GM21717 (cell line): ENCODE measurements around the gene RARRES1.
"Not testable (repeated sequence)": the region's sequence is repeated elsewhere in the genome, so short reads cannot be mapped to it uniquely, and the experiment has no call there.

Experiments
- ATAC-seq: cut with Tn5 transposase; IDR thresholded peaks from one replicate; pipeline ENCODE4 v1.9.1; 2021; ENCODE audit warnings: mild to moderate bottlenecking, moderate library complexity; ENCODE audit not compliant: unreplicated experiment

Gene RARRES1

DNA sequence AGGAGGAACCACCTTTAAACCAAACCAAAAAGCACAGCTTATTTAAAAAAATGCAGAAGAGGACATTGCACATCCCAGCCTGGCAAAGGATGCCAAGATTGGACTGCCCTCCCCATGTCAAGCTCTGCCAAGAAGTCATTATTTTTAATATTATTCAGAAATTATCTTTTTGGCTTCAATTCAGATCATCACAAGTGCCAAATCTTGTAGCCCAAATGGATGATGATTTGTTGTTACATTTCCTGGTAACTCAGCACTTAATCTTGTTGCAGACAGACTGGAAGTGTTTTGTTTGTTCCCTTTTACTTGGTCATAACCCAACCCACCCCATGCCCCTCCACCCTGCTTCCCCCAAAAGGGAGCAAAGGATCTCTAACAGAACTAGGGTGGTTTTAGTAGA lies 31.7 kb downstream of the RARRES1 start:
- ATAC-seq: no peak

DNA sequence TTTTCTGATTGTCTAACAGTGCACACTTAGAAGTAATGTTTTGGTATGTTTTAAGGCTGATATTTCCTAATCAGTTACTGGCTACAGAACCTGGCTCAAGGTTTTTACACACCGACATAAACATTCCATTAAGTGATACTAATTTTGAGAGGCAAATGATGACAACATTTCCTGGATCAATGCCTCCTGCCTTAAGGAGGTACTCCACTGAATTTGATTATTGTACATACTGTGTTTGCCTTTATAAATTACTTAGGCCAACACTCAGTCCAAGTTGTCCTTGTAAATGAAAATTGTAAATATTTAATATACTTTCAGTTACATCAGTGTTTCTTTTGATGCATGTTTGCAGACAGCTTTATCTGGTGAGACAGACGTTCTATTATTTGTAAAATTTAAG lies 35.6 kb downstream of the RARRES1 start:
- no peak for ATAC-seq

DNA sequence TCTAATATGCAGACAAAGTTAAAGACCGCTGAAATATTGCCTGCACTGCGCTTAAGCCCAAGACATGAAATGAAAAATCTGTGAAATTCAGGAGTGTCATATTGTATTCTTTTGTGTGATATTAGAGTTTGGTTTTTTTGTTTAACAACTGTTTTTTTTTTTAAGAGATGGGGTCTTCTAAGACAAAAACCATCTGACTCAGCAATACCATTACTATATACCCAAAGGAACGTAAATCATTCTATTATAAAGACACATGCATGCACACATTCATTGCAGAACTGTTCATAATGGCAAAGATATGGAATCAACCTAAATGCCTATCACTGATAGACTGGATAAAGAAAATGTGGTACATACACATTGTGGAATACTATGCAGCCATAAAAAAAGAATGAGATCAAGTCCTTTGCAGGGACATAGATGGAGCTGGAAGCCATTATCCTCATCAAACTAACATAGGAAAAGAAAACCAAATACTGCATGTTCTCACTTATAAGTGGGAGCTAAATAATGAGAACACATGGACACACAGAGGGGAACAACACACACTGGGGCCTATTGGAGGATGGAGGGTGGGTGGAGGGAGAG lies 38.3 kb downstream of the RARRES1 start:
- not testable (repeated sequence) for ATAC-seq

DNA sequence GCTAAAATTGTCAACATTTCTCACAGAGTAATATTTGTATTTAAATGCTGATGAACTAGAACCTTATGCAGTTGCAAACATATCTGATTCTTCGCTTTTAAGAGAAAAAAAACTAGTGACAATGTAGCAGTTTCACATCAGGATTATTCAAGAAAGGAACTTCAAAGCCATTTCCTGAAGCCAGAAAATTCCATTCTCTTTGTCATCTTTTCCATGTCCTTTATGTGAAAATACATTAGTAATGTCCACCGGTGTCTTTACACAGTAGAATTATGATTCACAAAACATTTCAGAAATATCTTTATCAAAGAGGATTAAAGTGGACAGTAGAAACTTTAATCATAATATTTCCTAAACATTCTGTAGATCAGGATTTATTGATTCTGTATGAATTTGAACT lies 47.1 kb downstream of the RARRES1 start:
- no peak for ATAC-seq

DNA sequence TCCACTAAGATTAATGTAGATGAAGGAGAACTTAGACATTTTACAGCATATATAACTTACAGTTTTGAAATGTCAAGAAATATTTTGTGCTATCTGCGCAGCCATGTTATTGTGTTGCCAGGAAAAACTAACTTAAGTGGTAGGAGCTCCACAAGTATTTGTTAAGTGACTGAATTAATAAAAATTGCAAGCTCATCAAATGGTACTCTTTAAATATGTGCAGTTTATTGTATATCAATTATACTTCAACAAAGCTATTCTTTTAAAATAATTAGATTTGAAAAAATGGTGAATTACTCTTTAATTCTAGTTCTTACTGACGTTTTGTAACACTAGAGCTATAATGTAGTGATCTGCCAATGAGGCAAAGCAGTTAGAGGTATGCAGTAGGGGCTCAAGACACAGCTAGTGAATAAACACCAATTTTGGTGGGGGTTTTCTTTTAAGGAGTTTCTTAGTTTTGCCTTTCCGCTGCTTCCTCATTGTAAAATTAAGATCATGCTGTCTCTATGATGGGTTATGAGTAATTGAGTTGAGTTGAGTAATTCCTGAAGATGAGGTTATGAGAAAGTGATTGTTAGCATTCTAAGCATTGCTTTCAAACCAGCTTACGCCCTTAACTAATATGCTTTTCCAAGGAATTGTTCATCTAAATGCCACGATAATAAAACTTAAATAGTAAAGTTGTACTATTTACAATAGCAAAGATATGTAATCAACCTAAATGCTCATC lies 48.9 kb downstream of the RARRES1 start:
- ATAC-seq: no peak

DNA sequence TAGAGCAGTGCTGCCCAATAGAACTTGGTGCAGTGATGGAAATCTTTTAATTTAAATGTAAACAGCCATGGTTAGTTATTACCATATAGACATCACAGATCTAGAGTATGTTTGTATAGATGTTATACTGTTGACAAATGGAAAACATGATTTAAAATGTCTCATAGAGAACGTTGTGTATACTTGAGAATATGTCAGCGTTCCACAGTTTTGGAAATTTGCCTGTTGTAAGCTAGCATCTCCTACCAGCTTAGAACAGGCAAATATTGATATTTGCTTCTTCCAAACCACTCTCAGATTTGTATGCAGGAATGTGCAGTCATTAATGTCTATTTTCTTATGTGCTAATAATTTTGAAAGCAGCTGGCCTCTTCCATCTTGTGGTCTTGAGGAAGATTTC lies 51.4 kb downstream of the RARRES1 start:
- ATAC-seq: no peak

DNA sequence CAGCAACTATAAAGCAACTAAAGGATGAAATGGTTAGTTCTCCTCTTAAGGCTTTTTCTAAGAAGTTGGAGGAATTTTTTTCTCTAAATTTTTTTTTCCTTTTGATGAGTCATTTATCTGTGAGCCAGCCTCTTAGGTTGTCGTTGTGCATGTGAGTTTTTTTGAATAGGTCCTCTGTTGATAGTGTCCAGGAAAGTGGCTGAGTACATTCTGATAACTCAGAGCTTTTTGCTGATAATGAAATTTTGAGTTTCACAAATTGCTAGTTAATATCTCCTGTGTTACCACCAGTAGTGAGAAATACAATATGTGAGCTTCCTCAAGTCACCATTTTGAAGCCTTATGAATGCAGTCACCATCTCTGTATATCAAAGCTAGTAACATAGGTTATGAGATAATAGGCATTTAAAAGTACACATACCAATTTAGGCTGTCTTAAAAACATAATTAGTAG lies 52.7 kb downstream of the RARRES1 start:
- ATAC-seq: no peak

DNA sequence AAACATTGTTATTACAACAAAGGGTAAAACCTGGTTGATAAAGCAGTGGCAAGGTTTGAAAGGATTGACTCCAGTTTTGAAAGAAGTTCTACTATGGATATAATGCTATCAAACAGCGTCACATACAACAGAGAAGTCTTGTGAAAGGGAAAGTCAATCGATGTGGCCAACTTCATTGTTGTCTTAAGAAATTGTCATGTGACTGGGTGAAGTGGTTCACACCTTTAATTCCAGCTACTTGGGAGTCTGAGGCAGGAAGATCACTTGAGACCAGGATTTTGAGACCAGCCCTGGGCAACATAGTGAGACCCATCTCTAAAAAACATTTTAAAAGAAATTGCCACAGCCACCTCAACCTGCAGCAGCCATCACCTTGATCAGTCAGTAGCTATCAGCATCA lies 53.6 kb downstream of the RARRES1 start:
- no peak for ATAC-seq

DNA sequence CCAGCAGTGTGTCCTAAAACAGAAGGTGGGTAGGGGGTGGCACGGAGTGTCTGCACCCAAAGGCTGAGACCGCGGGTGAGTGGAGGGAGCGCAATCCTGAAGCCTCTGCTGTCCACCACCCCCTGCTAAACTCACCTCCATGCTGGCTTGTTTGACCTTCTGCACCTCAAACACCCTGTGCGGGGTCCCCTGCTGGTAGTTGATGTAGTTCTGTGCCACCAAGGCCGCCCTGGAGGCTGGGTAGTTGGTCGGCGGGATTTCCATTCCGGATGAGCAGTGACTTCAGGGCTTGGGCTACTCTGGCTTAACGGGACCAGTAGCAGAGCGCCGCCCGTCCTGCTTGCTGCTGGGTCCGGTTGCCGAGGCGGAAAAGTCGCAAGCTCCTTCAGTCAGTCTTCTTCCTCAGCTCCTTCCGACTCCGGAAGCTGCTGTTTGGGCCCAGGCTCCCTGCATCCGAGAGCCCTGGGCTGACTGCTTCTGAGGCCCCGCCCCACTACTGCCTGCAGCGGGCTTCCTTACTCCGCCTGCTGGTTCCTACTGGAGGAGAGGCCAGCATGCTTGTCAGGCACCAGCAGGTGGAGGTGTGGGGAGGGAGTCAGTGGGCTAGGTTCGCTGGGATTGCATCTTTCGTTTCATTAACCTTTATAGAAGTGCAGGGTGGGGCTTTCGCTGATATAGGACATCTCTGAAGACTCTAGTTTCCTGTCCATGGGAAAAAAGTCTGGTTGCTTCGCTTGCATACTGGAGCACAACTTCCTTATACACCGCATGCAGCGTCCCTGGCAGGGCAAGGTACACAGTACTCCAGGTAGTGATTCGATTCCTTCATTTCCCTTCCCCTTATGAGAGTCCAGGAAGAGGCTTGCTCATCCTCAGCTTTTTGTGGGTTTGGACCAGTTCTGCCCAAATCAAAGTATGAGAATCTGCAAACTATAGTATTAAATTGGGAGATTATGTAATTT lies 59.8 kb downstream of the RARRES1 start, which contains the start of gene LXN:
LXN (minus strand) TSS at position 434 of the 962 bp plus-strand sequence; CDS start at position 264, 170 bp downstream.
- ATAC-seq: peak; percentile 100

DNA sequence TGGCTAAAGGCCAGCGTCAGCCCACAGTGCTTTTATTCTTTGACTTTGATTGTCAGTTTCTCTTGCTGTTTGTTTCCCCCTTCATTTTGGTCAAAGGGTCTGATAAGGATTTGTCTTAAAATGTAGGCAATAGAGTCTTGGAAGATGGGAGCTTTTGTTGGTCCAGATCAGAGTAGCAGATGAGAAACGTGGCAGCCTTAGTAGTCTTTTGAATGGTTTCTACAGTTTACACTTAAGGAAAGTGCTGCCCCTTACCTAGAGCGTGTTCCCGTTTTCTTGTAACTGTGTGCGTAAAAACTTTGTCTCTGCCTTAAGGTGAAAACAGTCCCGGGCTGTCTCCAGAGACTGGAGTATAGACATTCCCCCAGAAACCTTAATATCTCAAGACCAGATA lies 60.4 kb downstream of the RARRES1 start:
- no peak for ATAC-seq

DNA sequence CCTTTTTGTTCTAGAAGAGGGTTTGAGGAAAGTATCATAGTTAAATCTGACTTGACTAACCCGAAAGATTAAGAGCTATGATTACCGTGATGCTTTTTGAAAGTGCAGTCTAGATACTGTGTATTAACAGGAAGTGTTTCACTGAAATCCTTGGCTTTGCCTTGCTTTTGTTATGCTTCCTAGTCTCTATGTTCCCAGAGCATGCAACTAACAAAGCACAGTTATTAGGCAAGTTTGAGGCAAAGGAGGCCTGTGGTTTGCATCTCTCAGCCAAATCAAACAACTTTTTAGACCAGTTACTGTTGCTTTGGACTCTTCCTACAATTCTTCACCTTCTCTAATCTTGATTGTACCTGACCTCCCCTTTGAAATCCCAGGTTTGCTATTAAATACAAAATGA lies 63.8 kb downstream of the RARRES1 start:
- no peak for ATAC-seq

DNA sequence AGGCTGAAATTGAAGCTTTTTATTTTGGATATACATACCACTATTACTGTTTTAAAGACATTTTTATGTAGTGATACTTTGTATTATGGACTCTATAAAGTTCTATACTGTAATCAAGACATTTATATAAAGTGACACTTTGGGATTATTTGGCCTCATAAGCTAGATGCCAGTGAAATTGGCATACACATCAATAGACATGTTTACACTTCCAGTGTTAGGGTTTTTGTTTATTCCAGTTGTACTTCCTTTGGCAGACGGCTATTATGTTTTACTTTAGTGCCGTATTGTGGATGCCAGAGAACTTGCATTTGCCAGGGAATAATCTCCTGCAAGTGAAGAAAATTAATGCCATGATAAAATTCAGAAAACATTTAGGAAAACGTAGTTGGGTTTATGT lies 65.8 kb downstream of the RARRES1 start:
- no peak for ATAC-seq

DNA sequence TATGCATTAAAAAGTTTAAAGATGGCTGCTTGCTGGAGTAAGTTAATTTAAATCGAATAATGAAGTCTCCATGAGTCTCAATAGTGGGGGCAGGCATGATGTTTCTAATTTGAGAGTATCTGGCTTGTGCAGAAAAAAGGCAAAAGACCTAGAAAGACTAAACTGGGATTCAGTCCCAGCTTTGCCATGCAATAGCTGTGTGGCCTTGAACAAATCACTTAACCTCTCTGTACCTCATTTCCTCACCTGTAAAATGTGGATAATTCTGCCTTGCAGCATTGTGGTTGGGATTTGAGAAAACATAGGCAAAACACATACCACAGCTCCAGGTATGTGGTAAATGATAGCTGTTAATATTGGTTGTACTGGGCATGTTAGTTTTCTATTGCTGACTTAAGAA lies 68.4 kb downstream of the RARRES1 start:
- ATAC-seq: no peak

DNA sequence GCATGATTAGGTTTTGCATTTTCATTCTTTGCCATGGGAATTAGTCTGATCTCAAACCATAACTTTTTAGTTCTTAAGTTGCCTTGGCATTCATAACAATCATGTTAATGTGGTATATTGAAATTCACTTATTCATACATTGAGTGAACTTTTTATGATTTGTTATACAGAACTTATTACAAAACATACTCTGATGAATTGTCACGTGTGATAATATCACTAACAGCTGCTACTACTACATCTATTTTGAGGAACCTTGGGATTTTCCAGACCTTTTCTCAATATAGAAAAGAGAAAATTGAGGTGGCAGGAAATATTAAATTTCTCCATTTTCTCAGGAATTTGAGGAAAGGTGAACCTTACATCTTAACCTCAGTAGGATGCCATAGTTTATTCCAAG lies 69.0 kb downstream of the RARRES1 start:
- no peak for ATAC-seq

DNA sequence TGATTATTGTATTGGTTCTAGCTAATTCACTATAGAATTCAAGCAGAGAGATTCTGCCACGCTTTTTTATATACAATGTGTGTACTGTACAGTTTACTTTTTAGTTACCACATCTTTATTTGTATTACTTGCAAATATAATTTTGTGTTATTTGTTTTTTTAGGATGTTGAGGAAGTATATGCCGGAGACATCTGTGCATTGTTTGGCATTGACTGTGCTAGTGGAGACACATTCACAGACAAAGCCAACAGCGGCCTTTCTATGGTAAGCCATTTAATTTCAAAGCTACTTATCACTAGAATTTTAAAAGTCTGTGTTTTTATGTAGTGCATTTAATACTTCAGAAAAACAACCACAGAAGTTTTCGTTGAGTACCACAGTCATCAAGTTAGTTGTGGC lies 71.5 kb downstream of the RARRES1 start:
- no peak for ATAC-seq

DNA sequence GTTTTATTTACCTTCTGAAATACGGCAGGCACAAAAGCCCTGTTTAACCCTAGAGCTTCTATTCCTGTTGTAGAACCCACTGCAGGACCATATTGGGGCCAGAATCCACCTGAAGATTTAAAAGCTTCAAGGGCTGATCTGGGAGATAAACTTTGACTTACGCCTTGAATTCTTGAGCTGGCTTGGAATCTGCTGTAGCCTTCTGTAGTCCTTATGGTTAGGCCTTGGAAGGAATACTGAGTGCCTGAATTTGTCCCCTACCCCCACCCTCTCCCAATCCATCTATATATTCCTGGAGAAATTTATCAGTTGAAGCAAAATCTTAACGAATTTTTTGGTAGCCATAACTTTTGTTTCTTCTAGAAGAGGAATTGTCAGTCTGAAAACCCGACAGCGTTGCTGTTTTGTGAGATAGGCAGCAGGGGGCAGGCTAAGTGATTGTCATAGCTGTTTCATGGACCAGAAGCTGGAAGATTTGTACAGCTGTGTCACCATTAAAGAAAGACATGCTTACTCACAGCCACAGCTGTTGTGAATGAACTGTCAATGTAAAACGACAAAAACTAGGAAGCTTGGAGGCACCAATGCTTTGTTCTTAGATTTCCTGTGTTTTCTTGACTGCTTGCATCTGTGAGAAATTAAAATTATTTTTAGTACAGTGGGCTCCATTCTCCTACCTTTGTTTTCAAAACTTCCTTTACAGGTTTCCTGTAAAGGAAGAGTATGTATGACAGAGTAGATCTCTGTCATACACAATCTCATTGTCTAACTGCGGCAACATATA lies 72.6 kb downstream of the RARRES1 start:
- peak; percentile 88 for ATAC-seq

DNA sequence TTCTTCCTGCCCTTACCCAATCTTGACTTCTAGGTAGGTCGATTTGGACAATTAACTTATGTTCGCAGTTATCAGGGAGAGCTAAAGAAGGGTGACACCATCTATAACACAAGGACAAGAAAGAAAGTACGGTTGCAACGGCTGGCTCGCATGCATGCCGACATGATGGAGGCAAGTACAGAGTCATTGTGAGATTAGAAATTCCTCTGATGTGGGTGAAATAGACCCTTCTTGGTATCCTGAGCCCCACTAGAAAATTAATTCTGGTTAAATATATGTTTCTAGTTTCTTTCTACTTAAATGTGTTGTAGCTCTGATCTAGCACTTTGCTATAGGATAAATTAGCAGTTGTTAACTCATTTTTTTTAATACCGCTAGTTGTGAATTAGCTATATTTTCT lies 73.4 kb downstream of the RARRES1 start:
- no peak for ATAC-seq

DNA sequence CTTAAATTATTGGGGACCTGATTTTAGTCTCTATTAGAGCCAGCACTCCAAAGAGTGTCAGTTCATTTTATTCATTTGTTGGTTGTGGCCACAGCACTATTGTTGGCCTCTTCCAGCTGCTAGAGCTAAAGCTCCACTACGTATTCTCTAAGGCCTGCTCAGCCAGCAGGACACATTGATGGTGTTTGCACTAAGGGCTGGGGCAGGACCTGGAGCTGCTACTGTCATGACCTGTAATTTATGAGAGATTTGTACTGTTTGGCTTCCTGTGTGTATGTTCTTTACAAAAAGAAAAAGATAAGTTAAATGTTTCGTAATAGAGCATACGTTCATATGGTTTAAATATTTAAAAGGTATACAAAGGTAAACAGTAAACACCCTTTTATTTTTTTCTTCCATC lies 79.8 kb downstream of the RARRES1 start:
- no peak for ATAC-seq

DNA sequence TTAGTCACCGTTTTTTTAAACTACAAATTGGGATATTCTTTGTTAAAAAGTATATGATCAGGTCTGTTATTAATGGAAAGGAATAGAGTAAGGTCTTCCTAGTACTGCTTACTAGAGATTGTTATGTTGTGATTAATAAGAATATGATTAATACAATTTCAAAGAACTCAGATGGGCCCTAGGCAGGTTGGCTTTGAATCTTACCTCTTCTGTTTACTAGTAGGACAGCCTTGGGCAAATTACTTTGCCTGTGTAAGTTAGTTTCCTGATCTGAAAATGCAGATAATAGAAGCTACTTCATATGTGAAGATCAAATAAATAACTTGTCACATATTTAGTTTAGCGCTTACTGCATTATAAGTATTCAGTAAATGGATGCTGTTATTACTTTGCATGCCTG lies 81.1 kb downstream of the RARRES1 start:
- ATAC-seq: no peak

DNA sequence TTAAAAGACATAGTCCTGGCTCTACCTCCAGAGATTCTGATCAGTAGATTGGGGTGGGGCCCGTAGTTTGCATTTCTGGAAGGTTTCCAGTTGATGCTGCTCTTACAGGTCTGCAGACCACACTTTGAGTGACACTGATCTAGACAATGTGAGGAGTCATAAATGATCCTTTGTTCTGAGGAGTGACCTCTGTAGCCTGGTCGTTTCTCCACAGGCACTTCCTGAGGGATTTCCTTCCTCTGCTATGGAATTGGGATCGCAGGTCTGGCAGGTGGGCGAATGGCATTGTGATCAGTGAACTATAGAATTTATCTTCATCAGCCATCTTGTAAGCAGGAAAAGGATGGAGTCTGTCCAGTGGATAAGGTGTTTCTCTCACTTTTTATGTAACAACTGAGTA lies 82.5 kb downstream of the RARRES1 start:
- ATAC-seq: no peak
